PC-9 (cell line): Measurements from ENCODE around the gene GSTA1. TPM values are rescaled to one million over a fixed set of nuclear protein-coding genes. Genes with fewer than 3 reads are reported as not detected.
"Not testable (repeated sequence)": the region's sequence is repeated elsewhere in the genome, so short reads cannot be mapped to it uniquely, and the experiment has no call there.

Experiments used
- BruUV-seq: library from RNA; stranded (reverse); fragments of 400-500 nt; replicated peaks from 2 replicates; lab custom pipeline; 2021; lab: Mats Ljungman, UMichigan
- CTCF ChIA-PET: fragments of 300-600 bp; sonication (Branson Sonifier 250); formaldehyde crosslinking; loops from one replicate; lab custom pipeline; 2022; ENCODE audit warnings: antibody characterized with exemption; lab: Charles Lee
- POLR2A ChIA-PET: fragments of 300-600 bp; sonication (Branson Sonifier 250); formaldehyde crosslinking; loops from one replicate; lab custom pipeline; 2022; ENCODE audit warnings: antibody characterized with exemption; ENCODE audit not compliant: unreplicated experiment; lab: Charles Lee
- DNase-seq, 2 experiments: peaks; one replicate each; pipeline versions ENCODE4 v3.0.0 to v3.0.0-alpha.2; 2015 to 2022; ENCODE audit warnings: mixed read lengths in 1 of 2
- H2AFZ ChIP-seq: fragments of 200-600 bp; sonication (generic); 2 replicates; pipeline ENCODE4 v1.8.1; 2017; ENCODE audit warnings: antibody characterized with exemption
- H3F3A ChIP-seq: fragments of 200-600 bp; sonication (generic); 2 replicates; pipeline ENCODE4 v1.8.1; 2017; ENCODE audit warnings: antibody characterized with exemption, mild to moderate bottlenecking, low read depth; ENCODE audit not compliant: insufficient read depth
- H3K27ac ChIP-seq: fragments of 200-600 bp; sonication (generic); 2 replicates; pipeline ENCODE4 v1.6.1; 2016; ENCODE audit warnings: mixed run types
- H3K27me3 ChIP-seq: fragments of 200-600 bp; sonication (generic); 2 replicates; pipeline ENCODE4 v1.6.1; 2016; ENCODE audit warnings: low read depth, mixed run types; ENCODE audit not compliant: insufficient read depth
- H3K36me3 ChIP-seq: fragments of 200-600 bp; sonication (generic); 2 replicates; pipeline ENCODE4 v1.6.1; 2016; ENCODE audit warnings: low read depth, mixed run types
- H3K4me1 ChIP-seq: fragments of 200-600 bp; sonication (generic); replicated peaks from 2 replicates; pipeline ENCODE4 v1.6.1; 2016; ENCODE audit warnings: mixed run types; ENCODE audit not compliant: insufficient read depth
- H3K4me2 ChIP-seq: fragments of 200-600 bp; sonication (generic); 2 replicates; pipeline ENCODE4 v1.6.1; 2017; ENCODE audit warnings: mixed run types
- H3K4me3 ChIP-seq: fragments of 200-600 bp; sonication (generic); 2 replicates; pipeline ENCODE4 v1.6.1; 2016; ENCODE audit warnings: mixed run types
- H3K79me2 ChIP-seq: fragments of 200-600 bp; sonication (generic); 2 replicates; pipeline ENCODE4 v1.6.1; 2017; ENCODE audit warnings: low read depth, mixed run types
- H3K9me2 ChIP-seq: fragments of 200-600 bp; sonication (generic); 2 replicates; pipeline ENCODE4 v1.8.1; 2017; ENCODE audit warnings: mild to moderate bottlenecking; ENCODE audit not compliant: insufficient read depth
- H3K9me3 ChIP-seq: fragments of 200-600 bp; sonication (generic); 2 replicates; pipeline ENCODE4 v1.8.1; 2016; ENCODE audit warnings: low read depth; ENCODE audit not compliant: insufficient read depth
- H4K20me1 ChIP-seq: fragments of 200-600 bp; sonication (generic); 2 replicates; pipeline ENCODE4 v1.8.1; 2017; ENCODE audit not compliant: insufficient read depth
- CTCF ChIP-seq: fragments of 200-600 bp; sonication (generic); conservative IDR thresholded peaks from 2 replicates; pipeline ENCODE4 v1.6.1; 2017; ENCODE audit warnings: mixed run types, antibody characterized with exemption, mild to moderate bottlenecking, moderate library complexity
- EZH2 ChIP-seq: fragments of 200-600 bp; sonication (generic); IDR thresholded peaks from 2 replicates; pipeline ENCODE4 v1.8.0; 2017; ENCODE audit warnings: antibody characterized with exemption, low read depth
- intact Hi-C: fragments of 100-400 bp; cut with micrococcal nuclease; formaldehyde crosslinking; loops from one replicate; pipeline ENCODE4 v1.10.0; 2022; ENCODE audit not compliant: unreplicated experiment
- total RNA-seq: library from RNA; stranded (reverse); gene quantifications from 2 replicates; pipeline ENCODE4 v1.2.3, GENCODE V29; 2021

GSTA1 gene
- total RNA-seq, 1 experiment from 2014 or later: not detected

DNA sequence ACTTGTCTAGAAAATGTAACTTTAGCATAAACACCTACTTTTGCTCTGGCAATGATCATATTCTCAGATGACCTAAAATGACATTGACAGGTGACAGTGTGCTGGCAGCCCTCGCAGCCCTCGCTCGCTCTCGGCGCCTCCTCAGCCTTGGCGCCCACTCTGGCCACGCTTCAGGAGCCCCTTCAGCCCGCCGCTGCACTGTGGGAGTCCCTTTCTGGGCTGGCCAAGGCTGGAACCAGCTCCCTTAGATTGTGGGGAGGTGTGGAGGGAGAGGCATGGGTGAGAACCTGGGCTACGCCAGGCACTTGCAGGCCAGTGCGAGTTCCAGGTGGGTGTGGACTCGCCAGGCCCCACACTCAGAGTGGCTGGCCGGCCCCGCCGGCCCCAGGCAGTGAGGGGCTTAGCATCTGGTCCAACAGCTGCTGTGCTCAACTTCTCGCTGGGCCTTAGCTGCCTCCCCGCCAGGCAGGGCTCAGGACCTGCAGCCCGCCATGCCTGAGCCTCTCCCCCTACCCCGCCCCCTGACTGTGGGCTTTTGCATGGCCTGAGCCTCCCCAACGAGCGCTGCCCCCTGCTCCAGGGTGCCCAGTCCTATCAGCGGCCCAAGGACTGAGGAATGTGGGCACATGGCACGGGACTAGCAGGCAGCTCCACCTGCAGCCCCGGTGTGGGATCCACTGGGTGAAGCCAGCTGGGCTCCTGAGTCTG, 17.2 kb downstream of the GSTA1 start:
- POLR2A ChIA-PET: no interaction called here
- Histone ChIP-seq H3K36me3 (no peaks in the 10 kb centered on the region), H3K79me2 (no peaks in the 10 kb centered on the region), H3K9me2 (no peaks in the 10 kb centered on the region), H3K27me3 (no peaks in the 10 kb centered on the region), H3K4me3 (no peak overlapping the region), H3K4me1 (peaks cover 10% of the 10 kb centered on the region; the same call in 1 of the 2 replicates), H4K20me1 (no peaks in the 10 kb centered on the region), H3K27ac (no peak overlapping the region), H3K9me3 (no peaks in the 10 kb centered on the region), H3F3A (no peaks in the 10 kb centered on the region), H3K4me2 (no peak overlapping the region), H2AFZ (no peak overlapping the region)
- intact Hi-C loops: no loop called here
- BruUV-seq: no TSS peak
- no peak for DNase-seq
- CTCF ChIA-PET: no interaction called here
- no peak for TF ChIP-seq EZH2
- no peak for TF ChIP-seq CTCF

GRCh38 chr6:52782696-52783274, 20.8 kb downstream of the GSTA1 start:
- H3F3A ChIP-seq, H3K27me3 ChIP-seq, H3K27ac ChIP-seq, CTCF ChIA-PET, POLR2A ChIA-PET, intact Hi-C loops, BruUV-seq, H2AFZ ChIP-seq, H3K9me2 ChIP-seq, H3K9me3 ChIP-seq, H3K4me2 ChIP-seq, H3K36me3 ChIP-seq, H3K4me3 ChIP-seq, H3K79me2 ChIP-seq, H4K20me1 ChIP-seq: not testable (repeated sequence)
- DNase-seq: peak in 1 of 2 experiments; percentile 43
- H3K4me1 ChIP-seq: peaks cover 10% of the 10 kb centered on the region; the same call in 1 of the 2 replicates

- H3K27me3 ChIP-seq, H2AFZ ChIP-seq, H4K20me1 ChIP-seq, BruUV-seq, H3K27ac ChIP-seq, DNase-seq, CTCF ChIA-PET, H3K9me2 ChIP-seq, H3K4me2 ChIP-seq, POLR2A ChIA-PET, H3K79me2 ChIP-seq, H3F3A ChIP-seq, intact Hi-C loops, H3K36me3 ChIP-seq, H3K4me3 ChIP-seq, H3K9me3 ChIP-seq: not testable (repeated sequence)
- H3K4me1 ChIP-seq: peaks cover 10% of the 10 kb centered on the region; the same call in 1 of the 2 replicates
Measured at GRCh38 chr6:52782209-52782608, 21.4 kb downstream of the GSTA1 start.

DNA sequence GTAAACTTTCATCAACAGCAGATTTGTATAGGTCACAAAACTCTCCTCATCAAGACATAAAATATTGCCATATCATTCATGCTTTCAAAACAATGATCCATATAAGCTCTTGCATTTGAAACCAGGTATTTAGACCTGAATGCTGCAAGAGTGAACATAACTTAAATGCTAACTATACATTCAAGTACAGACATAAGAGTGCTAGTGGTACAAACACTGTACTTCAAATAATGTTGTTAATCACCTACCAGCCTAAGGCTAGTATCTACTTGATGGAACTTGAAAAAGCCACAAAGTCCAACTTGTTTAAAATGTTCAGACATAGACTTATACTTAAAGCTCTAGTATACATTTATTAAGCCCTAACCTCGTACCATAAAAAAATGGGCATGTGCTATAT, 24.4 kb downstream of the GSTA1 start:
- ChIA-PET CTCF (no interaction called here), POLR2A (interaction anchor here (0.6 kb wide), 1 partner anchor 40 kb away, joined by 3 read pairs; no protein-coding TSS in a partner anchor)
- Histone ChIP-seq H4K20me1 (no peaks in the 10 kb centered on the region), H2AFZ (no peak overlapping the region), H3F3A (no peaks in the 10 kb centered on the region), H3K27me3 (no peaks in the 10 kb centered on the region), H3K4me1 (peaks cover 10% of the 10 kb centered on the region; the same call in 1 of the 2 replicates), H3K27ac (no peak overlapping the region), H3K36me3 (no peaks in the 10 kb centered on the region), H3K79me2 (no peaks in the 10 kb centered on the region), H3K4me2 (no peak overlapping the region), H3K4me3 (no peak overlapping the region), H3K9me3 (no peaks in the 10 kb centered on the region), H3K9me2 (no peaks in the 10 kb centered on the region)
- BruUV-seq: no TSS peak
- DNase-seq: no peak
- intact Hi-C loops: no loop called here
- TF ChIP-seq CTCF (no peak), EZH2 (no peak)

DNA sequence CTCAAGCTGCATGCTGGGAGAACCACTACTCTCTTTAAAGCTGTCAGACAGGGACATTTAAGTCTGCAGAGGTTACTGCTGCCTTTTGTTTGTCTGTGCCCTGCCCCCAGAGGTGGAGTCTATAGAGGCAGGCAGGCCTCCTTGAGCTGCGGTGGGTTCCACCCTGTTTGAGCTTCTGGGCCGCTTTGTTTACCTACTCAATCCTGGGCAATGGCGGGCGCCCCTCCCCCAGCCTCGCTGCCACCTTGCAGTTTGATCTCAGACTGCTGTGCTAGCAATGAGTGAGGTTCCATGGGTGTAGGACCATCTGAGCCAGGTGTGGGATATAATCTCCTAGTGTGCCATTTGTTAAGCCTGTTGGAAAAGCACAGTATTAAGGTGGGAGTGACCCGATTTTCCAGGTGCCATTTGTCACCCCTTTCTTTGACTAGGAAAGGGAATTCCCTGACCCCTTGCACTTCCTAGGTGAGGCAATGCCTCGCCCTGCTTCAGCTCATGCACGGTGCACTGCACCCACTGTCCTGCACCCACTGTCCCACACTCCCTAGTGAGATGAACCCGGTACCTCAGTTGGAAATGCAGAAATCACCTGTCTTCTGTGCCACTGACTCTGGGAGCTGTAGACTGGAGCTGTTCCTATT, 26.8 kb downstream of the GSTA1 start:
- H4K20me1 ChIP-seq, H3K27ac ChIP-seq, H3K79me2 ChIP-seq, POLR2A ChIA-PET, H3F3A ChIP-seq, H3K27me3 ChIP-seq, BruUV-seq, intact Hi-C loops, H3K9me3 ChIP-seq, DNase-seq, H3K4me3 ChIP-seq, H3K4me2 ChIP-seq, H3K4me1 ChIP-seq, H3K9me2 ChIP-seq, H2AFZ ChIP-seq, CTCF ChIA-PET, H3K36me3 ChIP-seq: not testable (repeated sequence)
